A204.1 (cell line): ENCODE data around the gene FBH1.
"Not testable (repeated sequence)": the region's sequence is repeated elsewhere in the genome, so short reads cannot be mapped to it uniquely, and the experiment has no call there.

Experiments used
- FAIRE-seq: peaks from 2 replicates; lab custom pipeline; 2012; peaks lifted over from hg19 to GRCh38; lab: Jason Lieb, UNC

Gene FBH1

GRCh38 chr10:5904227-5904626, 14.2 kb downstream of the FBH1 start:
- FAIRE-seq = no peak

- FAIRE-seq = no peak
Measured at GRCh38 chr10:5905854-5906507, 15.9 kb downstream of the FBH1 start.

GRCh38 chr10:5906651-5907050, 16.6 kb downstream of the FBH1 start:
- FAIRE-seq = no peak

GRCh38 chr10:5908676-5909075, 18.6 kb downstream of the FBH1 start:
- not testable (repeated sequence) for FAIRE-seq

GRCh38 chr10:5910323-5911100, 20.5 kb downstream of the FBH1 start:
- FAIRE-seq = no peak

GRCh38 chr10:5911670-5912069, 21.6 kb downstream of the FBH1 start:
- FAIRE-seq = no peak

GRCh38 chr10:5913736-5914135, 23.7 kb downstream of the FBH1 start:
- no peak for FAIRE-seq

GRCh38 chr10:5915451-5915850, 25.4 kb downstream of the FBH1 start:
- no peak for FAIRE-seq

GRCh38 chr10:5917305-5917704, 27.3 kb downstream of the FBH1 start:
- FAIRE-seq = no peak

- FAIRE-seq = no peak
Measured at GRCh38 chr10:5918763-5919162, 28.7 kb downstream of the FBH1 start.

GRCh38 chr10:5919568-5919967, 29.5 kb downstream of the FBH1 start:
- FAIRE-seq = no peak

GRCh38 chr10:5921746-5922145, 31.7 kb downstream of the FBH1 start:
- FAIRE-seq = no peak

GRCh38 chr10:5924889-5925288, 34.8 kb downstream of the FBH1 start:
- no peak for FAIRE-seq

- no peak for FAIRE-seq
Measured at GRCh38 chr10:5927306-5927705, 37.3 kb downstream of the FBH1 start.

- no peak for FAIRE-seq
Measured at GRCh38 chr10:5929442-5929841, 39.4 kb downstream of the FBH1 start.

- FAIRE-seq = no peak
Measured at GRCh38 chr10:5930272-5930671, 40.2 kb downstream of the FBH1 start.

GRCh38 chr10:5932345-5932744, 42.3 kb downstream of the FBH1 start:
- FAIRE-seq = no peak

GRCh38 chr10:5933909-5934546, 44.0 kb downstream of the FBH1 start:
- FAIRE-seq = no peak

- FAIRE-seq = no peak
Measured at GRCh38 chr10:5935628-5936027, 45.6 kb downstream of the FBH1 start.

GRCh38 chr10:5937016-5937415, 47.0 kb downstream of the FBH1 start:
- no peak for FAIRE-seq

GRCh38 chr10:5938291-5938690, 48.2 kb downstream of the FBH1 start:
- FAIRE-seq = no peak

GRCh38 chr10:5940807-5941218, 50.8 kb downstream of the FBH1 start:
- no peak for FAIRE-seq

GRCh38 chr10:5941579-5941978, 51.5 kb downstream of the FBH1 start:
- no peak for FAIRE-seq

GRCh38 chr10:5942001-5942400, 52.0 kb downstream of the FBH1 start:
- FAIRE-seq = no peak
